WERI-Rb-1 (cell line): ENCODE data around the gene SDCCAG8.

Experiments used
- DNase-seq: peaks from one replicate; pipeline ENCODE4 v3.0.0-alpha.2; 2020
- H3K27ac ChIP-seq: fragments of 250-450 bp; sonication (Bioruptor Pico); 2 replicates; pipeline ENCODE4 v1.5.1; 2020; ENCODE audit warnings: mild to moderate bottlenecking, moderate library complexity
- H3K27me3 ChIP-seq: fragments of 250-450 bp; sonication (Bioruptor Pico); 2 replicates; pipeline ENCODE4 v1.5.1; 2021; ENCODE audit warnings: mild to moderate bottlenecking, low read depth, moderate library complexity; ENCODE audit not compliant: insufficient read depth, severe bottlenecking
- H3K36me3 ChIP-seq: fragments of 250-450 bp; sonication (Bioruptor Pico); 2 replicates; pipeline ENCODE4 v1.5.1; 2020; ENCODE audit warnings: mild to moderate bottlenecking, moderate library complexity
- H3K4me3 ChIP-seq: 2 replicates; pipeline ENCODE4 v1.5.1; 2011; ENCODE audit warnings: low read depth, mild to moderate bottlenecking, control low read depth, low read length
- H3K9me3 ChIP-seq: fragments of 250-450 bp; sonication (Bioruptor Pico); 2 replicates; pipeline ENCODE4 v1.5.1; 2021; ENCODE audit warnings: mild to moderate bottlenecking, moderate library complexity; ENCODE audit not compliant: severe bottlenecking
- TF ChIP-seq, protein P1 (sequence below): IDR thresholded peaks from 2 replicates; pipeline ENCODE4 v1.5.1; 2011; ENCODE audit warnings: low read depth, mild to moderate bottlenecking, control low read depth, inconsistent platforms, low read length

Gene SDCCAG8

DNA sequence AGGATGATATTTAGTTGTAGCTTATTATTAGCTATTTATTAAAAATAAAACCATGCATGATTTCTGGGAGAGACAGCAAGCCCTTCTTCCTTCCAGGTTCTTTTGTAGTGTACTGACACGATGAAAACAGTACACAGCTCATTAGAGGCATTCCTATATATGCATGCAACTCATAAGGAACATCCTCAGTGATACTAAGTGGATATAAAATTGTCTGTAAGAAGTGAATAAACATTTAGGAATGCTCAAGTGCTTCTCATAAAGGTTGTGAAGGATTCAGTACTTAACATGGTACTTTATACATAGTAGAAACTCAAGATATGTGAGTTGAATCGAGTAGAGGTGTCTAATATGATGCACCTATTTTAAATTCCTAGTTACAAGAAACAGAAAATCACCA lies 287.7 kb downstream of the SDCCAG8 start:
- no peak overlapping the region for H3K27ac ChIP-seq
- no peak for DNase-seq
- no peaks in the 10 kb centered on the region for H3K27me3 ChIP-seq
- H3K4me3 ChIP-seq = no peak overlapping the region
- no peaks in the 10 kb centered on the region for H3K9me3 ChIP-seq
- TF ChIP-seq, protein P1, sequence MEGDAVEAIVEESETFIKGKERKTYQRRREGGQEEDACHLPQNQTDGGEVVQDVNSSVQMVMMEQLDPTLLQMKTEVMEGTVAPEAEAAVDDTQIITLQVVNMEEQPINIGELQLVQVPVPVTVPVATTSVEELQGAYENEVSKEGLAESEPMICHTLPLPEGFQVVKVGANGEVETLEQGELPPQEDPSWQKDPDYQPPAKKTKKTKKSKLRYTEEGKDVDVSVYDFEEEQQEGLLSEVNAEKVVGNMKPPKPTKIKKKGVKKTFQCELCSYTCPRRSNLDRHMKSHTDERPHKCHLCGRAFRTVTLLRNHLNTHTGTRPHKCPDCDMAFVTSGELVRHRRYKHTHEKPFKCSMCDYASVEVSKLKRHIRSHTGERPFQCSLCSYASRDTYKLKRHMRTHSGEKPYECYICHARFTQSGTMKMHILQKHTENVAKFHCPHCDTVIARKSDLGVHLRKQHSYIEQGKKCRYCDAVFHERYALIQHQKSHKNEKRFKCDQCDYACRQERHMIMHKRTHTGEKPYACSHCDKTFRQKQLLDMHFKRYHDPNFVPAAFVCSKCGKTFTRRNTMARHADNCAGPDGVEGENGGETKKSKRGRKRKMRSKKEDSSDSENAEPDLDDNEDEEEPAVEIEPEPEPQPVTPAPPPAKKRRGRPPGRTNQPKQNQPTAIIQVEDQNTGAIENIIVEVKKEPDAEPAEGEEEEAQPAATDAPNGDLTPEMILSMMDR = no peak
- H3K36me3 ChIP-seq = peaks cover 8% of the 10 kb centered on the region

DNA sequence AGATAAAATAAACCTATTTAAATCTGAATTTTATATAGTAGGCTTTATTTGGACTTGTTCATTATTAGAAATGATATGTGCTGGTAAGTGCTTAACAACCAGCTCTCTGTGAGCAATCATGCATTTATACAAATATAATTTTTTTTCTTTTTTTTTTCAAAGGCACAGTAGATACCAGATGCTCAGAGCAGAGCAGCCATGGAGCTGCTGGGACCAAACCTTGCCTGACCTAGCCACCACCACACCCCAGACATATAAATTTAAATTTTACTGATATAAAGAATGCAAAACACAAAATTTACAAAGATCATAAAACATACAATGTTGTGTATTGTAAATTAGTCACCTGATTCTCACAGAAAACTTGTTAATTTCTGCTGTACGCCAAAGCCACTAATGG lies 290.6 kb downstream of the SDCCAG8 start:
- TF ChIP-seq, protein P1 = no peak
- H3K27me3 ChIP-seq = no peaks in the 10 kb centered on the region
- peaks cover 8% of the 10 kb centered on the region for H3K36me3 ChIP-seq
- H3K27ac ChIP-seq = no peak overlapping the region
- H3K9me3 ChIP-seq = no peaks in the 10 kb centered on the region
- H3K4me3 ChIP-seq = no peak overlapping the region
- DNase-seq = no peak

DNA sequence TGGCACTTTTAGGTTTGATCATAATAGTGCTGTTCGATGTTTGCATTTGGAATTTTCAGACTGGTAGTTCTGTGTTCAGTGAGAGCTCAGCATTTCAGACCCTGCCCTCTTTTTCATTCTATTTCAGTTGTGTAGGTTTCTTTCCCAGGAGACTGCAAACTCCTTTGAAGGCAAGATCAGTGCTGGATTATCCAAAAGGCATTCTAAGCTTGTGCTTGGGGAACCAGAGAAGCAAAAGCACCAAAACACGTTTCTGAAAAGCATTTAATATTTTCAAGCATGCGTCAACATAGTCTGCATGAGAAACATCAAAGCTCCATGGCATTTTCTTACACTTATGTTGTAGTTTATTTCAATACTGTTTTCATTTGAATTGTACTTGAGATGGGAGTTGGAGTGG lies 292.1 kb downstream of the SDCCAG8 start:
- H3K27me3 ChIP-seq = no peaks in the 10 kb centered on the region
- TF ChIP-seq, protein P1 = no peak
- H3K9me3 ChIP-seq = no peaks in the 10 kb centered on the region
- no peak overlapping the region for H3K27ac ChIP-seq
- no peak overlapping the region for H3K4me3 ChIP-seq
- no peak for DNase-seq
- H3K36me3 ChIP-seq = peaks cover 8% of the 10 kb centered on the region

DNA sequence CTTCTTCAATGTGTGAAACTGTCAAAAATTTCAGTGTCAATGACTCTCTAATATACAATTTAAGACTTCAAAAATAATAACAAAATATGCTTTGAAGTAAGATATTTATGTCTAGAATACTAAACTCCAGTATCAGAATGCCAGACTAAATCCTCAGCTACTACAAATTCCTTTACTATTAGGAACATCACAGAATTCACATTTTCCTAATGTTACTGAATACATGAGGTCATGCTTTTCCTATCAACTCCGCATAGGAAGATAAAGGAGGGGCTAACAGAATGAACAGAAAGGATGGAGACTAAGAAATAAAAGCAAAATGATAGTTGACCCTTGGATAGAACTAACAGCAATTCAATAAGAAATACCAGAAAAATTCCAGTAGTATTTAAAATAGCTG lies 292.7 kb downstream of the SDCCAG8 start:
- H3K27me3 ChIP-seq = no peaks in the 10 kb centered on the region
- TF ChIP-seq, protein P1 = no peak
- no peak overlapping the region for H3K4me3 ChIP-seq
- peaks cover 6% of the 10 kb centered on the region for H3K36me3 ChIP-seq
- no peak overlapping the region for H3K27ac ChIP-seq
- DNase-seq = no peak
- no peaks in the 10 kb centered on the region for H3K9me3 ChIP-seq

DNA sequence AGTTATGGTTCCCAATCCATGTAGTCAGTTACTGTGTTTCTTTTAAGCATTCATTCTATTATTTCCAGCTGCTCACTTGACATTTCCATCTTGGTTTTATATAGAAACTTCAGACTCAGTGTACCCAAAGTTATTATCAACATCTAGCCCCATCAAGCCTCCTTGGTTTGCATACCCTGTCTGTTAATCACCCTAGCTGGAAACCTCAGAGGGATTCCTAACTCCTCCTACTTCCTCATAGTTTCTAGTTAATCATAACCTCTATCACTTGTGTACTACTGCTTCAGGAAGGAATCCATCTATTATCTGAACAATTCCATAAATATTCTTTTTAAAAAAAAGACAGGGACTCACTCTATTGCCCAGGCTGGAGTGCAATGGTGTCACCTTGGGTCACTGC lies 293.3 kb downstream of the SDCCAG8 start:
- no peak for DNase-seq
- Histone ChIP-seq H3K9me3 (no peaks in the 10 kb centered on the region), H3K36me3 (peaks cover 3% of the 10 kb centered on the region), H3K27ac (no peak overlapping the region; the same call in 1 of the 2 replicates), H3K27me3 (no peaks in the 10 kb centered on the region), H3K4me3 (no peak overlapping the region)
- TF ChIP-seq, protein P1 = no peak
